Embryonic facial prominence (tissue), 1 donor: ENCODE data around the gene ITPR2.

ENCODE experiments used
- DNase-seq: peaks from one replicate; pipeline ENCODE4 v3.0.0-alpha.2; 2016; ENCODE audit errors: extremely low spot score

Gene ITPR2

GRCh38 chr12:26297396-26298070 is 535.5 kb downstream of the ITPR2 start:
- DNase-seq, result no peak

GRCh38 chr12:26295001-26295400 is 538.0 kb downstream of the ITPR2 start:
- DNase-seq, result no peak

- DNase-seq, result no peak
Measured at GRCh38 chr12:26293612-26294011, 539.4 kb downstream of the ITPR2 start.

- no peak for DNase-seq
Measured at GRCh38 chr12:26292596-26292995, 540.4 kb downstream of the ITPR2 start.

- DNase-seq, result no peak
Measured at GRCh38 chr12:26290565-26290964, 542.4 kb downstream of the ITPR2 start.

- no peak for DNase-seq
Measured at GRCh38 chr12:26287671-26288381, 545.2 kb downstream of the ITPR2 start.
